Right cardiac atrium (tissue), 5 donors: ENCODE results near the gene PTOV1. TPM values are rescaled to one million over a fixed set of nuclear protein-coding genes. Genes with fewer than 3 reads are reported as not detected.

ENCODE experiments used
- ATAC-seq, 2 donors: fragments of 200-7000 bp; cut with Tn5 transposase; one replicate each; pipeline versions ENCODE4 v1.8.0 to v1.9.1; 2020; ENCODE audit warnings: moderate library complexity in 2 of 2, mild to moderate bottlenecking in 1 of 2
- DNase-seq, 3 donors: peaks; one replicate each; pipeline ENCODE4 v3.0.0-alpha.2; 2020
- H3K27ac ChIP-seq: one replicate; pipeline ENCODE4 v1.5.1; 2013; ENCODE audit warnings: mild to moderate bottlenecking, low read length, control low read depth, moderate library complexity
- H3K27me3 ChIP-seq: one replicate; pipeline ENCODE4 v1.6.1; 2013; ENCODE audit not compliant: control insufficient read depth, insufficient read depth
- H3K4me1 ChIP-seq: one replicate; pipeline ENCODE4 v1.6.1; 2013; ENCODE audit warnings: low read length; ENCODE audit not compliant: control insufficient read depth, insufficient read depth
- H3K4me3 ChIP-seq: one replicate; pipeline ENCODE4 v1.5.1; 2013; ENCODE audit warnings: low read length, control low read depth
- H3K9me3 ChIP-seq: one replicate; pipeline ENCODE4 v1.6.1; 2013; ENCODE audit warnings: low read length; ENCODE audit not compliant: control insufficient read depth
- WGBS: extraction: QIAGEN DNeasy Blood & Tissue Kit; methylation state at CpG from one replicate; pipeline ENCODE4 v1.1.7; 2013; 5-methylcytosine and 5-hydroxymethylcytosine counted together
- intact Hi-C, 4 donors: fragments of 100-400 bp; cut with DNase I; formaldehyde crosslinking; loops; one replicate each; pipeline versions ENCODE4 v1.11.0 to v1.14.0; 2022 to 2023
- polyA plus RNA-seq: library from polyadenylated mRNA; stranded (reverse); fragments of 200-250 nt; gene quantifications from one replicate; pipeline ENCODE4 v1.2.3, GENCODE V29; 2013
- total RNA-seq, 4 donors: library from RNA; stranded (reverse); fragmentation: NEBNext Ultra II Directional; extraction: Animal tissue kit (Norgen Biotek cat#: 25700); gene quantifications; one replicate each; pipeline ENCODE4 v1.2.1, GENCODE V29; 2021
- donor health status: healthy with polysubstance abuse.
- donor health status: DM: no; HTN: yes; CAD: no.
- donor health status: DM: no; HTN: no; CAD: no.
- donor health status: DM: no; HTN: yes; CAD: no; lungs with severe emphysema.
- donor health status: DM: yes; HTN: yes; CAD: no.

Gene PTOV1
- total and polyA plus RNA-seq, 5 donors, result 127 to 146 (median 138) TPM

DNA sequence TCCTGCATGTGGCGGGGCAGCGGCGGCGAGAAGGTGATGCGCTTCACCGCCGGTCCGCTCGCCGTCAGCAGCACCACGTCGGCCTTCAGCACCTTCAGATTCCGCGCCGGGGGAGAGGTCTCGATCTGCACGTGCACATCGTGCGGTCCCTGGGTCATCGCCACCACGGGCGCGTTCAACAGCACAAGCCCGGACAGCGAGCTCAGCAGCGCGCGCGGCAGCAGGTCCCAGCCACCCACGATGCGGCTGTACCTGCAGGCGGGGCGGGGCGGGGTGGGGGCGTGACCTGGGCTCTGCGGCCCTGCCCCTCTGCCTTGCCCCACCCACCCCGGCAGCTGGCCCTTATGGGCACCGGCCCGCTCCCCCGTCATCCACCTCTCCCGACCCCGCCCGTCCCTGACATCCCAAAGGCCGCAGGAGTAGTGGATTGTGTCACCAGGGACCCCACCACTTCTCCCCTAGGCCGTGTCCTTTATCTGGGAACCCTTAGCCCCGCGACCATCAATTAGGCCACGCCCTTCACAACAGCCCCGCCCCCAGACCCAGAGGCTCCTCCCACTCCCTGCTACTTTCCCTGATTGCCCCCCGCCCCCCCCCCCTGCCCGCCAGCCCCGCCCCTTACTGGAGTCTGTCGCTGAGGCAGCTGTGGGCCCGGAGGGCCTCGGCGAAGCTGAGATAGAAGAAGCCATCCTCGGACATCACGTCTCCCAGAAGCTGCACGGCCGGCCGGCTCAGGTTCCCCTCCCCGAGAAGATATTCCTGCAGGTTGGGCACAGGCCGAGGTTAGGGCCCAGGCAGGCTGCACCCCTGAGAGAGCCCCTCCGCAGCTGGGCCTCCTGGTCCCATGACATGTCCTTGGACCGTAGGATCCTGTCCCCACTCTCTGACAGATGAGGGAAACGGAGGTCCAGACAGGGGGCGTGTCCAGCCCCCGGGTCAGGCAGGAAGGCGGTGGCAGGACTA is 39.7 kb downstream of the PTOV1 start:
- Histone ChIP-seq H3K27ac (no peak overlapping the region), H3K4me3 (no peak overlapping the region)
- intact Hi-C loops, result no loop called here

GRCh38 chr19:49891393-49891792 is 40.4 kb downstream of the PTOV1 start:
- ATAC-seq, result no peak
- no peaks in the 10 kb centered on the region for H3K9me3 ChIP-seq
- DNase-seq, result peak in 1 of 3 donors; percentile 38
- no peaks in the 10 kb centered on the region for H3K27me3 ChIP-seq
- H3K4me1 ChIP-seq, result no peaks in the 10 kb centered on the region
- intact Hi-C loops, result no loop called here
- no peak overlapping the region for H3K4me3 ChIP-seq
- no peak overlapping the region for H3K27ac ChIP-seq
- 82% methylated on average over 17 of the region's 17 CpGs for WGBS

More for the DNA sequence above, 39.7 kb downstream of the PTOV1 start:
- ATAC-seq, result peak; percentile 34
- Histone ChIP-seq H3K27me3 (no peaks in the 10 kb centered on the region), H3K9me3 (no peaks in the 10 kb centered on the region), H3K4me1 (no peaks in the 10 kb centered on the region)
- DNase-seq, result peak in 2 of 3 donors; percentile 68 to 75
- WGBS, result 10% methylated on average over 69 of the region's 69 CpGs

GRCh38 chr19:49892716-49893115 is 41.8 kb downstream of the PTOV1 start:
- Histone ChIP-seq H3K4me1 (no peaks in the 10 kb centered on the region), H3K27me3 (no peaks in the 10 kb centered on the region), H3K27ac (no peak overlapping the region), H3K4me3 (no peak overlapping the region), H3K9me3 (no peaks in the 10 kb centered on the region)
- intact Hi-C loops, result no loop called here
- no peak for DNase-seq
- 90% methylated on average over 1 of the region's 1 CpG for WGBS
- ATAC-seq, result no peak

- Histone ChIP-seq H3K9me3 (no peaks in the 10 kb centered on the region), H3K4me3 (no peak overlapping the region), H3K4me1 (no peaks in the 10 kb centered on the region), H3K27ac (no peak overlapping the region), H3K27me3 (no peaks in the 10 kb centered on the region)
- intact Hi-C loops, result no loop called here
- WGBS, result 92% methylated on average over 18 of the region's 18 CpGs
- ATAC-seq (no peak), DNase-seq (peak in 2 of 3 donors; percentile 34 to 58)
These were observed 43.2 kb downstream of the PTOV1 start for GRCh38 chr19:49894011-49894664.

- Histone ChIP-seq H3K27me3 (no peaks in the 10 kb centered on the region), H3K4me1 (no peaks in the 10 kb centered on the region), H3K9me3 (no peaks in the 10 kb centered on the region), H3K27ac (no peak overlapping the region), H3K4me3 (no peak overlapping the region)
- peak in 1 of 3 donors; percentile 36 for DNase-seq
- intact Hi-C loops, result no loop called here
- 87% methylated on average over 17 of the region's 17 CpGs for WGBS
- no peak for ATAC-seq
These were observed 44.1 kb downstream of the PTOV1 start for GRCh38 chr19:49894879-49895565.

- no peaks in the 10 kb centered on the region for H3K9me3 ChIP-seq
- H3K27ac ChIP-seq, result no peak overlapping the region
- 75% methylated on average over 17 of the region's 17 CpGs for WGBS
- H3K4me3 ChIP-seq, result no peak overlapping the region
- ATAC-seq (no peak), DNase-seq (peak in 1 of 3 donors; percentile 58)
- intact Hi-C loops, result no loop called here
- H3K27me3 ChIP-seq, result no peaks in the 10 kb centered on the region
- no peaks in the 10 kb centered on the region for H3K4me1 ChIP-seq
These were observed 44.8 kb downstream of the PTOV1 start for GRCh38 chr19:49895566-49896297.

- Histone ChIP-seq H3K27ac (no peak within 1 kb of the TSS), H3K4me1 (no peaks in the 10 kb centered on the region), H3K27me3 (no peaks in the 10 kb centered on the region), H3K9me3 (no peaks in the 10 kb centered on the region), H3K4me3 (no peak within 1 kb of the TSS)
- DNase-seq, result peak in 2 of 3 donors; percentile 67 to 75
- intact Hi-C loops, result no loop called here
- peak; percentile 28 to 39 for ATAC-seq
- 38% methylated on average over 19 of the region's 20 CpGs for WGBS
These were observed 46.1 kb downstream of the PTOV1 start, which contains the start of gene IL4I1 for GRCh38 chr19:49896863-49897621. Gene IL4I1, minus strand, starts transcription at chr19:49896887. Its CDS starts 727 bp downstream, at chr19:49896160.

DNA sequence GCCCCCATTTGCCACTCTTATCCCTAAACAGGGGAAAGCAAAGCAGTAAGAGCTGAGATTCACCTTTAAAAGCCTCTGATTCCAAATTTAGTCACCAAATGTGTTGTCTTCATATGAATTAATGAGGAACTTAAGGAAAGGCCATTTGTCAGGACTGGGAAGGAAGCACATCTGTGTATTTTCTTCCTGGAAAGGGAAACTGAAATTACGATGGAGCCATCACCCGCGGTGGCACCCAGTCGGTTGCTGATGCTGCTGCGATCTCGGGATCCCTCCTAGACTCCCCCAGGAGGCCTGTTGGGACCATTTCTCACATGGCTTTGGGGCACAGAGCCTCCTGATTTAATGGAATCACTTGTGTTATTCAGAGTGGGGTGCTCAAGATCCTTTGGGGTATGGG is 53.2 kb downstream of the PTOV1 start:
- H3K27ac ChIP-seq, result no peak overlapping the region
- DNase-seq (no peak), ATAC-seq (no peak)
- H3K4me3 ChIP-seq, result no peak overlapping the region
- intact Hi-C loops, result no loop called here
- H3K4me1 ChIP-seq, result no peaks in the 10 kb centered on the region
- 55% methylated on average over 6 of the region's 6 CpGs for WGBS
- no peaks in the 10 kb centered on the region for H3K27me3 ChIP-seq
- no peaks in the 10 kb centered on the region for H3K9me3 ChIP-seq

- Histone ChIP-seq H3K4me3 (no peak overlapping the region), H3K9me3 (no peaks in the 10 kb centered on the region), H3K4me1 (no peaks in the 10 kb centered on the region), H3K27ac (no peak overlapping the region), H3K27me3 (no peaks in the 10 kb centered on the region)
- intact Hi-C loops, result no loop called here
- no peak for ATAC-seq
- 91% methylated on average over 16 of the region's 16 CpGs for WGBS
- DNase-seq, result no peak
These were observed 56.1 kb downstream of the PTOV1 start for GRCh38 chr19:49906879-49907564.
